AG09309 (cell line): ENCODE results near the gene TMPRSS11F.

Source experiments
- DNase-seq: peaks from one replicate; pipeline ENCODE4 v3.0.0-alpha.2; 2010; ENCODE audit warnings: low read depth
- H3K4me3 ChIP-seq: 2 replicates; pipeline ENCODE4 v1.5.1; 2011; ENCODE audit warnings: mild to moderate bottlenecking, low read depth, low read length, moderate library complexity; ENCODE audit not compliant: control insufficient read depth
- CTCF ChIP-seq: IDR thresholded peaks from 2 replicates; pipeline ENCODE4 v1.5.1; 2011; ENCODE audit warnings: mild to moderate bottlenecking, low read depth, low read length, inconsistent platforms; ENCODE audit not compliant: insufficient read depth, control insufficient read depth; ENCODE audit errors: missing control alignments

TMPRSS11F gene

DNA sequence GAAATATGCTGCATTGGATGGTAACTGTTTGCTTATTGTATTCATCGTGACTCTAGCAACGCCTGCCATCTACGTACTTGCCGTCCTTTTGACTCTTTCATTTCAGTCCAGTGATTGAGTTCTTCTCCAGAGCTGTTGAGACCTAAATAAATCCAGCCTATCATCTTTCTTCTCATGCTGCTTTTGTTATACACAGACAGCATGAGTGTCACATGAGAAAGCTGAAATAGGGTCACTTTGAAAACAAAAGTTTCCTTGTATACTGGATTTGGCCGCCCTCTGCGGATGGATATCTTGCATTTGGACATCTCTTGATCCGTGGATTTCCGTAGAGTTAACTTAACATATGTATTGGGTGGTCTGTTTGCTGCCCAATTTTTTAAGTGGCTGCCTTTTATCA is 67.2 kb downstream of the TMPRSS11F start:
- TF ChIP-seq CTCF, result no peak
- no peak for DNase-seq
- H3K4me3 ChIP-seq, result no peak overlapping the region

DNA sequence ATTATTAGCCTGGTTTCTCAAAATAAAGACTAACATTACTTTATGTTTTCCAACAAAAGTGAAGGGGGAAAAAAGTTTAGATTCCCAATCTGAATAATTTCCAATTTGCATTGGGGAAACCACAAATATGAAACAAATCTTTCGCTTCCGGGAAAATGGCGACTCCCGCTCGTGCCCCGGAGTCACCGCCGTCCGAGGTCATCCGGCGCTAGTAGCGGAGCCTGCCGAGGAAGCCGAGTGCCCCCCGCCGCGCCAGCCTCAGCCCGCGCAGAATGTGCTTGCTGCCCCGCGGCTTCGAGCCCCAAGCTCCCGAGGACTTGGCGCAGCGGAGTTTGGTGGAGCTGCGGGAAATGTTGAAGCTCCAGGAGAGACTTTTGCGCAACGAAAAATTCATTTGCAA is 91.4 kb downstream of the TMPRSS11F start:
- no peak overlapping the region for H3K4me3 ChIP-seq
- no peak for DNase-seq
- no peak for TF ChIP-seq CTCF

DNA sequence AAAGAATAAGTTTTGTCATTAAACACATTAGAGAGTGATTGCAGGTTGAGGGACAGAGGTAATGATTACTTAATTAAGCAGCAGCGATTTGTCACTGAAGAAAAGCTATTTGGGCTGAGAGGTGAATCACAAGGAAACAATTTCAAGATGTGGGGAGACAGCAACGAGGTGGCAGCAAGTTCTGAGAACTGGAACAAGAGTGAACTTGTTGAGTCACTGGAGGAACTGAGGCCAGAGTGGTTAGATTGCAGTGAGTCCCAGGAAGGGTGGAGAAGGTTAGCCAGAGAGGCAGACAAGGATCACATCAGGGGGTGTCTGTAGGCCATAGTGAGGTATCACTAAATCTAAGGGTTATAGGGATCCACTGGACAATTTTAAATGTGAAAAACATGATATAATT is 108.5 kb downstream of the TMPRSS11F start:
- no peak for TF ChIP-seq CTCF
- DNase-seq, result no peak
- no peak overlapping the region for H3K4me3 ChIP-seq

- H3K4me3 ChIP-seq, result no peak overlapping the region
- DNase-seq, result no peak
- no peak for TF ChIP-seq CTCF
Observed at GRCh38 chr4:68011684-68012083, 118.0 kb downstream of the TMPRSS11F start.
